Gastrocnemius medialis (tissue), 4 donors: ENCODE measurements around the gene SGCA.

Experiments
- POLR2A ChIP-seq, 2 donors: fragments of 450-650 bp; IDR thresholded peaks; one replicate each; pipeline ENCODE4 v1.6.1; 2017; ENCODE audit warnings: antibody characterized with exemption in 2 of 2, mild to moderate bottlenecking in 2 of 2, moderate library complexity in 2 of 2
- TF ChIP-seq, protein P1 (sequence below), 5 experiments: fragments of 450-650 bp in 3 of 5; fragments of 200-600 bp in 2 of 5; sonication (generic) in 2 of 5; IDR thresholded peaks in 4 of 5; conservative IDR thresholded peaks in 1 of 5; 1 replicate in 4 of 5; 2 replicates in 1 of 5; pipeline ENCODE4 v1.5.1; 2016 to 2019; ENCODE audit warnings: antibody characterized with exemption in 5 of 5, mild to moderate bottlenecking in 3 of 5, moderate library complexity in 3 of 5

DNA sequence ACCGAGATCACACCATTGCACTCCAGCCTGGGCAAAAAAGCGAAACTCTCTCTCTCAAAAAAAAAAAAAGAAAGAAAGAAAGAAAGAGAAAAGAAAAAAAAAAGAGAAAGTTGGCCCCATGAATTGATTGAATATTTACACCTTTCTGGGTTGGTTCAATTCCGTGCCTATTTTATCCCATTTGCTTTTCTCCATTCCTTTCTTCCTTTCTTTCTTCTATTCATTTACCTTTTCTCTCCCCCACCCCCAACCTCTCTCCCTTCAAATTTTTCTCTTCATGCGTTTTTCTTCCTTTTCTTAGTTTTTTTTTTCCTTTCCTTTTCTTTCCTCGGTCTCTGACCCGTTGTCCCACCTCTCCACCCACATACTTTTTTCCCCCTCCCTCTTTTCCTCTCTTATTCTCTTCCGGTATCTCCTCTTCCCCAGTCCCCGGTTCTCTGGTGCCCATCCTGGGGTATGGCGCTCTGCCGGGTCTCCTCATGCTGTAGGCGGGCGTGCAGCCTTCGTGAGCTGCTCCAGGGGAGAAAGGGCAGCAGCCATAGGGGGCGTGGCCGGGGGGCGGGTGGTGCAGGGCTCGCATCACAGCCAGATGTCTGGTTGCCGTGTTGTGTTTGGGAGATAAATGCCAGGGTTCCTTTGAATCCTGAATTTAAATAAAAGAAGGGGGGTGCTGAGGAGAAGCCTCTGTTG is 40.9 kb downstream of the SGCA start:
- TF ChIP-seq, protein P1, sequence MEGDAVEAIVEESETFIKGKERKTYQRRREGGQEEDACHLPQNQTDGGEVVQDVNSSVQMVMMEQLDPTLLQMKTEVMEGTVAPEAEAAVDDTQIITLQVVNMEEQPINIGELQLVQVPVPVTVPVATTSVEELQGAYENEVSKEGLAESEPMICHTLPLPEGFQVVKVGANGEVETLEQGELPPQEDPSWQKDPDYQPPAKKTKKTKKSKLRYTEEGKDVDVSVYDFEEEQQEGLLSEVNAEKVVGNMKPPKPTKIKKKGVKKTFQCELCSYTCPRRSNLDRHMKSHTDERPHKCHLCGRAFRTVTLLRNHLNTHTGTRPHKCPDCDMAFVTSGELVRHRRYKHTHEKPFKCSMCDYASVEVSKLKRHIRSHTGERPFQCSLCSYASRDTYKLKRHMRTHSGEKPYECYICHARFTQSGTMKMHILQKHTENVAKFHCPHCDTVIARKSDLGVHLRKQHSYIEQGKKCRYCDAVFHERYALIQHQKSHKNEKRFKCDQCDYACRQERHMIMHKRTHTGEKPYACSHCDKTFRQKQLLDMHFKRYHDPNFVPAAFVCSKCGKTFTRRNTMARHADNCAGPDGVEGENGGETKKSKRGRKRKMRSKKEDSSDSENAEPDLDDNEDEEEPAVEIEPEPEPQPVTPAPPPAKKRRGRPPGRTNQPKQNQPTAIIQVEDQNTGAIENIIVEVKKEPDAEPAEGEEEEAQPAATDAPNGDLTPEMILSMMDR (IDR thresholded peaks at IDR 0.05 in 4 of 5, conservative IDR thresholded peaks at IDR 0.05 in 1 of 5): no peak
- TF ChIP-seq POLR2A (IDR thresholded peaks at IDR 0.05): no peak
